WTC11 (cell line): ENCODE data around the gene CFAP20DC. TPM values are rescaled to one million over a fixed set of nuclear protein-coding genes. Genes with fewer than 3 reads are reported as not detected.

Experiments
- ATAC-seq: fragments of 200-7000 bp; cut with Tn5 transposase; 2 replicates; pipeline ENCODE4 v1.10.0; 2021; ENCODE audit warnings: mild to moderate bottlenecking, moderate library complexity
- CTCF ChIA-PET: fragments of 300-600 bp; sonication (Branson Sonifier 250); formaldehyde crosslinking; loops from one replicate; lab custom pipeline; 2021; ENCODE audit warnings: antibody characterized with exemption; lab: Charles Lee
- POLR2A ChIA-PET: fragments of 350-600 bp; sonication (Branson Sonifier 250); formaldehyde crosslinking; loops from one replicate; lab custom pipeline; 2021; ENCODE audit warnings: antibody characterized with exemption; lab: Charles Lee
- DNase-seq: peaks from one replicate; pipeline ENCODE4 v3.0.0; 2021; ENCODE audit warnings: low spot score
- H3K27ac Mint-ChIP-seq: 2 replicates; pipeline ENCODE4 v1.8.0; 2021; ENCODE audit warnings: mixed read lengths
- H3K27me3 Mint-ChIP-seq: 2 replicates; pipeline ENCODE4 v1.8.0; 2021; ENCODE audit warnings: low read depth, mild to moderate bottlenecking, moderate library complexity, mixed read lengths
- H3K36me3 Mint-ChIP-seq: 2 replicates; pipeline ENCODE4 v1.8.0; 2021; ENCODE audit warnings: mixed read lengths
- H3K4me1 Mint-ChIP-seq: 2 replicates; pipeline ENCODE4 v1.8.0; 2022; ENCODE audit warnings: mixed read lengths
- H3K4me3 Mint-ChIP-seq: 2 replicates; pipeline ENCODE4 v1.8.0; 2021; ENCODE audit warnings: mild to moderate bottlenecking, moderate library complexity, mixed read lengths
- H3K9me3 Mint-ChIP-seq: 2 replicates; pipeline ENCODE4 v1.8.0; 2021; ENCODE audit warnings: mixed read lengths
- ATF1 ChIP-seq: sonication (generic); formaldehyde crosslinking; IDR thresholded peaks from 2 replicates; pipeline ENCODE4 v1.8.1; 2023; ENCODE audit warnings: mild to moderate bottlenecking, moderate library complexity, missing genetic modification reagents
- CREB1 ChIP-seq: sonication (generic); formaldehyde crosslinking; IDR thresholded peaks from 2 replicates; pipeline ENCODE4 v1.8.0; 2023; ENCODE audit warnings: mild to moderate bottlenecking, missing genetic modification reagents
- JAZF1 ChIP-seq: fragments of 250-450 bp; sonication (Bioruptor Pico); IDR thresholded peaks from 2 replicates; pipeline ENCODE4 v1.9.0; 2021; ENCODE audit warnings: moderate library complexity, mild to moderate bottlenecking, inconsistent platforms
- NFE2L1 ChIP-seq: sonication (generic); formaldehyde crosslinking; IDR thresholded peaks from 2 replicates; pipeline ENCODE4 v1.8.1; 2023; ENCODE audit warnings: missing genetic modification reagents
- NR3C1 ChIP-seq: sonication (generic); formaldehyde crosslinking; conservative IDR thresholded peaks from 2 replicates; pipeline ENCODE4 v1.8.1; 2023; ENCODE audit warnings: low read depth, mild to moderate bottlenecking, missing genetic modification reagents
- OVOL2 ChIP-seq: fragments of 250-450 bp; sonication (Bioruptor Pico); IDR thresholded peaks from 2 replicates; pipeline ENCODE4 v1.9.0; 2021; ENCODE audit warnings: mild to moderate bottlenecking, borderline replicate concordance
- ZNF121 ChIP-seq: sonication (generic); formaldehyde crosslinking; IDR thresholded peaks from 2 replicates; pipeline ENCODE4 v1.8.0; 2023; ENCODE audit warnings: missing genetic modification reagents
- ZNF317 ChIP-seq: sonication (generic); formaldehyde crosslinking; IDR thresholded peaks from 2 replicates; pipeline ENCODE4 v1.8.1; 2023; ENCODE audit warnings: low read depth, mild to moderate bottlenecking, moderate library complexity, missing genetic modification reagents, borderline replicate concordance
- ZNF671 ChIP-seq: fragments of 250-450 bp; sonication (Bioruptor Pico); IDR thresholded peaks from 2 replicates; pipeline ENCODE4 v1.8.0; 2021; ENCODE audit warnings: mild to moderate bottlenecking
- total RNA-seq: library from RNA; stranded (reverse); gene quantifications from 3 replicates; pipeline ENCODE4 v1.2.3, GENCODE V29; 2021
- TF ChIP-seq, protein P1 (sequence below): sonication (generic); formaldehyde crosslinking; IDR thresholded peaks from 2 replicates; pipeline ENCODE4 v1.8.0; 2022; ENCODE audit warnings: mild to moderate bottlenecking, missing genetic modification reagents
- TF ChIP-seq, protein P2 (sequence below): sonication (generic); formaldehyde crosslinking; IDR thresholded peaks from 2 replicates; pipeline ENCODE4 v1.8.1; 2023; ENCODE audit warnings: mild to moderate bottlenecking, missing genetic modification reagents, moderate library complexity
- TF ChIP-seq, protein P3 (sequence below): fragments of 250-450 bp; sonication (Bioruptor Pico); conservative IDR thresholded peaks from 2 replicates; pipeline ENCODE4 v1.9.0; 2021; ENCODE audit warnings: mild to moderate bottlenecking
- TF ChIP-seq, protein P4 (sequence below): sonication (generic); formaldehyde crosslinking; IDR thresholded peaks from 2 replicates; pipeline ENCODE4 v1.8.1; 2023; ENCODE audit warnings: mild to moderate bottlenecking, moderate library complexity, missing genetic modification reagents
- TF ChIP-seq, protein P5 (sequence below): fragments of 250-450 bp; sonication (Bioruptor Pico); IDR thresholded peaks from 2 replicates; pipeline ENCODE4 v2.1.2; 2022; ENCODE audit warnings: mild to moderate bottlenecking, moderate library complexity
- TF ChIP-seq, protein P6 (sequence below): sonication (generic); formaldehyde crosslinking; IDR thresholded peaks from 2 replicates; pipeline ENCODE4 v1.8.1; 2023; ENCODE audit warnings: mild to moderate bottlenecking, missing genetic modification reagents, borderline replicate concordance

Gene CFAP20DC
- total RNA-seq, 1 experiment from 2014 or later, result 4.9 TPM

DNA sequence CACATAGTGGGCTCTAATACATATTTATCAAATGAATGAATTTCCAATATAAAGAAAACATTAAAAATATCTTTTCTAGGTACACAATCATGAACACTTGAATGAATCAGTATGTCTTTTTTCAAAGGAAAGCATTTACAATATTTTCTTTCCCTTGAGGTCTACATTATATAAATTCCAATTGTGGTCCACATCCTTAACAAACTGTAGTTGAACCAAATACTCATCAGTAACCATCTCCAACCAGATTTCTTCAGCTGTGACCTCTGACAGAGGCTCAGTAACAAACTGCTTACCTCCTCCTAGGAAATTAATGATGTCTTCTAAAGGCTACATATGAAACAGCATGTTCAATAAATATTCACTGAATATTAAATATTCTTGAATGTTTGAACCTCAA is 58.8 kb downstream of the CFAP20DC start:
- TF ChIP-seq ZNF317 (CRISPR knock-in tag), result no peak
- no peak for TF ChIP-seq ZNF671 (CRISPR knock-in tag)
- no peak for TF ChIP-seq JAZF1 (CRISPR knock-in tag)
- TF ChIP-seq, protein P1, sequence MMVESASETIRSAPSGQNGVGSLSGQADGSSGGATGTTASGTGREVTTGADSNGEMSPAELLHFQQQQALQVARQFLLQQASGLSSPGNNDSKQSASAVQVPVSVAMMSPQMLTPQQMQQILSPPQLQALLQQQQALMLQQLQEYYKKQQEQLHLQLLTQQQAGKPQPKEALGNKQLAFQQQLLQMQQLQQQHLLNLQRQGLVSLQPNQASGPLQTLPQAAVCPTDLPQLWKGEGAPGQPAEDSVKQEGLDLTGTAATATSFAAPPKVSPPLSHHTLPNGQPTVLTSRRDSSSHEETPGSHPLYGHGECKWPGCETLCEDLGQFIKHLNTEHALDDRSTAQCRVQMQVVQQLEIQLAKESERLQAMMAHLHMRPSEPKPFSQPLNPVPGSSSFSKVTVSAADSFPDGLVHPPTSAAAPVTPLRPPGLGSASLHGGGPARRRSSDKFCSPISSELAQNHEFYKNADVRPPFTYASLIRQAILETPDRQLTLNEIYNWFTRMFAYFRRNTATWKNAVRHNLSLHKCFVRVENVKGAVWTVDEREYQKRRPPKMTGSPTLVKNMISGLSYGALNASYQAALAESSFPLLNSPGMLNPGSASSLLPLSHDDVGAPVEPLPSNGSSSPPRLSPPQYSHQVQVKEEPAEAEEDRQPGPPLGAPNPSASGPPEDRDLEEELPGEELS (CRISPR knock-in tag), result no peak
- no peak for TF ChIP-seq ZNF121 (CRISPR knock-in tag)
- TF ChIP-seq CREB1 (CRISPR knock-in tag), result no peak
- TF ChIP-seq, protein P2, sequence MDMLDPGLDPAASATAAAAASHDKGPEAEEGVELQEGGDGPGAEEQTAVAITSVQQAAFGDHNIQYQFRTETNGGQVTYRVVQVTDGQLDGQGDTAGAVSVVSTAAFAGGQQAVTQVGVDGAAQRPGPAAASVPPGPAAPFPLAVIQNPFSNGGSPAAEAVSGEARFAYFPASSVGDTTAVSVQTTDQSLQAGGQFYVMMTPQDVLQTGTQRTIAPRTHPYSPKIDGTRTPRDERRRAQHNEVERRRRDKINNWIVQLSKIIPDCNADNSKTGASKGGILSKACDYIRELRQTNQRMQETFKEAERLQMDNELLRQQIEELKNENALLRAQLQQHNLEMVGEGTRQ, result no peak
- TF ChIP-seq NR3C1 (CRISPR knock-in tag), result no peak
- TF ChIP-seq, protein P3, sequence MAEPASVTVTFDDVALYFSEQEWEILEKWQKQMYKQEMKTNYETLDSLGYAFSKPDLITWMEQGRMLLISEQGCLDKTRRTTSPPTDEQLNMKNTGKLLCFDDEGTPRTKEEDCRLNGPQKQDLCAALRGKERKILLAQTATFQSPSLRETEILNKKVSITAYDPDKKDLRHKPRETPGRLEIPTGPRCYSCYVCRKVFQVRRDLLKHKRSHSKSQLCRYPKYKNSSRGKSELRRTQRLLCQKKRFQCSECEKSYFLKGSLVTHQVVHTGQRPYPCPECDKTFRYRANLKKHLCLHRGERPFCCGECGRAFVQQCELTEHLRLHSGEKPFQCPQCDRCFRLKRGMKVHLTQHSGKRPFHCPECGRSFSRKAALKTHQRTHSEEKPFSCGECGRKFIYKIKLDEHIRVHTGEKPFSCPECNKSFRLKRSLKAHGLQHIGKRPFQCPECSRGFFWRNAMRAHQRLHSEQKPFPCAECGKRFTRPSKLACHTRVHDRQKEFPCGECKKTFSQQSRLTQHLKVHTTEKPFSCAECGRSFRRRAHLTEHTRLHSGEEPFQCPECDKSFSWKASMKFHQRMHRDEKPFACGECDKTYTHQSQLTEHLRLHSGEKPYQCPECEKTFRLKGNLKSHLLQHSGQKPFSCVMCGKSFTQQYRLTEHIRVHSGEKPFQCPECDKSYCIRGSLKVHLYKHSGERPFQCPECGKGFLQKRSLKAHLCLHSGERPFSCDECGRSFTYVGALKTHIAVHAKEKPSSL (CRISPR knock-in tag), result no peak
- TF ChIP-seq ATF1 (CRISPR knock-in tag), result no peak
- TF ChIP-seq, protein P4, sequence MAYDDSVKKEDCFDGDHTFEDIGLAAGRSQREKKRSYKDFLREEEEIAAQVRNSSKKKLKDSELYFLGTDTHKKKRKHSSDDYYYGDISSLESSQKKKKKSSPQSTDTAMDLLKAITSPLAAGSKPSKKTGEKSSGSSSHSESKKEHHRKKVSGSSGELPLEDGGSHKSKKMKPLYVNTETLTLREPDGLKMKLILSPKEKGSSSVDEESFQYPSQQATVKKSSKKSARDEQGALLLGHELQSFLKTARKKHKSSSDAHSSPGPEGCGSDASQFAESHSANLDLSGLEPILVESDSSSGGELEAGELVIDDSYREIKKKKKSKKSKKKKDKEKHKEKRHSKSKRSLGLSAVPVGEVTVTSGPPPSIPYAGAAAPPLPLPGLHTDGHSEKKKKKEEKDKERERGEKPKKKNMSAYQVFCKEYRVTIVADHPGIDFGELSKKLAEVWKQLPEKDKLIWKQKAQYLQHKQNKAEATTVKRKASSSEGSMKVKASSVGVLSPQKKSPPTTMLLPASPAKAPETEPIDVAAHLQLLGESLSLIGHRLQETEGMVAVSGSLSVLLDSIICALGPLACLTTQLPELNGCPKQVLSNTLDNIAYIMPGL (CRISPR knock-in tag), result no peak
- TF ChIP-seq, protein P5, sequence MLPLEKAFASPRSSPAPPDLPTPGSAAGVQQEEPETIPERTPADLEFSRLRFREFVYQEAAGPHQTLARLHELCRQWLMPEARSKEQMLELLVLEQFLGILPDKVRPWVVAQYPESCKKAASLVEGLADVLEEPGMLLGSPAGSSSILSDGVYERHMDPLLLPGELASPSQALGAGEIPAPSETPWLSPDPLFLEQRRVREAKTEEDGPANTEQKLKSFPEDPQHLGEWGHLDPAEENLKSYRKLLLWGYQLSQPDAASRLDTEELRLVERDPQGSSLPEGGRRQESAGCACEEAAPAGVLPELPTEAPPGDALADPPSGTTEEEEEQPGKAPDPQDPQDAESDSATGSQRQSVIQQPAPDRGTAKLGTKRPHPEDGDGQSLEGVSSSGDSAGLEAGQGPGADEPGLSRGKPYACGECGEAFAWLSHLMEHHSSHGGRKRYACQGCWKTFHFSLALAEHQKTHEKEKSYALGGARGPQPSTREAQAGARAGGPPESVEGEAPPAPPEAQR, result no peak
- TF ChIP-seq NFE2L1, result no peak
- TF ChIP-seq OVOL2 (CRISPR knock-in tag), result no peak
- TF ChIP-seq, protein P6, sequence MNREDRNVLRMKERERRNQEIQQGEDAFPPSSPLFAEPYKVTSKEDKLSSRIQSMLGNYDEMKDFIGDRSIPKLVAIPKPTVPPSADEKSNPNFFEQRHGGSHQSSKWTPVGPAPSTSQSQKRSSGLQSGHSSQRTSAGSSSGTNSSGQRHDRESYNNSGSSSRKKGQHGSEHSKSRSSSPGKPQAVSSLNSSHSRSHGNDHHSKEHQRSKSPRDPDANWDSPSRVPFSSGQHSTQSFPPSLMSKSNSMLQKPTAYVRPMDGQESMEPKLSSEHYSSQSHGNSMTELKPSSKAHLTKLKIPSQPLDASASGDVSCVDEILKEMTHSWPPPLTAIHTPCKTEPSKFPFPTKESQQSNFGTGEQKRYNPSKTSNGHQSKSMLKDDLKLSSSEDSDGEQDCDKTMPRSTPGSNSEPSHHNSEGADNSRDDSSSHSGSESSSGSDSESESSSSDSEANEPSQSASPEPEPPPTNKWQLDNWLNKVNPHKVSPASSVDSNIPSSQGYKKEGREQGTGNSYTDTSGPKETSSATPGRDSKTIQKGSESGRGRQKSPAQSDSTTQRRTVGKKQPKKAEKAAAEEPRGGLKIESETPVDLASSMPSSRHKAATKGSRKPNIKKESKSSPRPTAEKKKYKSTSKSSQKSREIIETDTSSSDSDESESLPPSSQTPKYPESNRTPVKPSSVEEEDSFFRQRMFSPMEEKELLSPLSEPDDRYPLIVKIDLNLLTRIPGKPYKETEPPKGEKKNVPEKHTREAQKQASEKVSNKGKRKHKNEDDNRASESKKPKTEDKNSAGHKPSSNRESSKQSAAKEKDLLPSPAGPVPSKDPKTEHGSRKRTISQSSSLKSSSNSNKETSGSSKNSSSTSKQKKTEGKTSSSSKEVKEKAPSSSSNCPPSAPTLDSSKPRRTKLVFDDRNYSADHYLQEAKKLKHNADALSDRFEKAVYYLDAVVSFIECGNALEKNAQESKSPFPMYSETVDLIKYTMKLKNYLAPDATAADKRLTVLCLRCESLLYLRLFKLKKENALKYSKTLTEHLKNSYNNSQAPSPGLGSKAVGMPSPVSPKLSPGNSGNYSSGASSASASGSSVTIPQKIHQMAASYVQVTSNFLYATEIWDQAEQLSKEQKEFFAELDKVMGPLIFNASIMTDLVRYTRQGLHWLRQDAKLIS, result no peak
- Mint-ChIP-seq H3K27ac (no peak overlapping the region), H3K27me3 (no peaks in the 10 kb centered on the region), H3K9me3 (peaks cover 14% of the 10 kb centered on the region), H3K4me3 (no peak overlapping the region), H3K36me3 (no peaks in the 10 kb centered on the region), H3K4me1 (peaks cover 8% of the 10 kb centered on the region; the same call in 1 of the 2 replicates)
- ChIA-PET POLR2A (no interaction called here), CTCF (no interaction called here)
- ATAC-seq (no peak), DNase-seq (no peak)
